Measurements from ENCODE around the gene ALAS2. TPM values are rescaled to one million over a fixed set of nuclear protein-coding genes. Genes with fewer than 3 reads are reported as not detected.
A peak's percentile ranks its signal among the peaks of the same experiment; 100 is the strongest.

The ALAS2 gene
- total RNA-seq, 1 donor from 2014 or later, result not detected

DNA sequence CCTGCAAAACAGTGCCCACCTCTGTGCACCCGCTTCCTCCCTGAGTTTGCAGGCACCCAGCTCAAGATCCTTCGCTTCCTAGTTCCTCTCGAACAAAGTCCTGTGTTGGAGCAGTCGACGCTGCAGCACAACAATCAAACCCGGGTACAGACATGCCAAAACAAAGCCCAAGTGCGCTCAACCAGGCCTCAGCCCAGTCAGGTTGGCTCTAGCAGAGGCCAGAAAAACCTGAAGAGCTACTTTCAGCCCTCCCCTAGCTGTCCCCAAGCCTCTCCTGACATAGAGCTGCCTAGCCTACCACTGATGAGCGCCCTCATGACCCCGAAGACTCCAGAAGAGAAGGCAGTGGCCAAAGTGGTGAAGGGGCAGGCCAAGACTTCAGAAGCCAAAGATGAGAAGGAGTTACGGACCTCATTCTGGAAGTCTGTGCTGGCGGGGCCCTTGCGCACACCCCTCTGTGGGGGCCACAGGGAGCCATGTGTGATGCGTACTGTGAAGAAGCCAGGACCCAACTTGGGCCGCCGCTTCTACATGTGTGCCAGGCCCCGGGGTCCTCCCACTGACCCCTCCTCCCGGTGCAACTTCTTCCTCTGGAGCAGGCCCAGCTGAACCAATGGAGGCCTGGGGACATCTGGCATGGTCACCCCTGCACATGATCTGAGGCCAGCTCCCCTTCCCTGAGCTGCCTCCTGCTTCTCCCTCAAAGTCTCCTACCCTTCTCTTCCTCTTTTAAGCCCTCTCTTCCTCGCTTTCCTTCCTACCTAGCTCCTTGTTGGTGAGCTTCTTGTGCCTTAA is 23.8 kb downstream of the ALAS2 start:
- H3K4me1 Mint-ChIP-seq (ENCODE audit: low read depth, unreplicated experiment), result peaks cover 6% of the 10 kb centered on the region
- FAIRE-seq (peak; percentile 79), DNase-seq (ENCODE audit: low read depth) (no peak)
- Histone ChIP-seq H3K4me1 (ENCODE audit: insufficient read depth, low read length) (peaks cover 17% of the 10 kb centered on the region), H3K79me2 (ENCODE audit: insufficient read depth, low read length) (peaks cover 4% of the 10 kb centered on the region), H3K4me2 (ENCODE audit: low read length) (peak overlapping the region; percentile 48), H3K36me3 (ENCODE audit: insufficient read depth, low read length) (peaks cover 6% of the 10 kb centered on the region), H2AFZ (ENCODE audit: low read depth, low read length) (no peak overlapping the region), H3K27me3 (ENCODE audit: insufficient read depth, low read length) (no peaks in the 10 kb centered on the region), H4K20me1 (ENCODE audit: insufficient read depth, low read length) (peaks cover 3% of the 10 kb centered on the region), H3K9ac (ENCODE audit: low read length) (no peak overlapping the region), H3K4me3 (ENCODE audit: insufficient read depth, low read depth, low read length) (no peak overlapping the region), H3K9me3 (ENCODE audit: insufficient read depth, low read depth, low read length) (no peaks in the 10 kb centered on the region), H3K27ac (ENCODE audit: low read depth, low read length) (peak overlapping the region; percentile 6)
- H3K4me3 Mint-ChIP-seq (ENCODE audit: unreplicated experiment), result no peak overlapping the region
- H3K27ac Mint-ChIP-seq (ENCODE audit: unreplicated experiment), result peak overlapping the region; percentile 97
- no peaks in the 10 kb centered on the region for H3K27me3 Mint-ChIP-seq (ENCODE audit: low read depth, unreplicated experiment)
- no peak for TF ChIP-seq CTCF (IDR thresholded peaks at IDR 0.05; ENCODE audit: insufficient read depth, low read depth, low read length)
- no peak for TF ChIP-seq EZH2 (IDR thresholded peaks at IDR 0.05; ENCODE audit: insufficient read depth, low read length)
- H3K9me3 Mint-ChIP-seq (ENCODE audit: unreplicated experiment), result no peaks in the 10 kb centered on the region
- peaks cover 10% of the 10 kb centered on the region for H3K36me3 Mint-ChIP-seq (ENCODE audit: low read depth, unreplicated experiment)

DNA sequence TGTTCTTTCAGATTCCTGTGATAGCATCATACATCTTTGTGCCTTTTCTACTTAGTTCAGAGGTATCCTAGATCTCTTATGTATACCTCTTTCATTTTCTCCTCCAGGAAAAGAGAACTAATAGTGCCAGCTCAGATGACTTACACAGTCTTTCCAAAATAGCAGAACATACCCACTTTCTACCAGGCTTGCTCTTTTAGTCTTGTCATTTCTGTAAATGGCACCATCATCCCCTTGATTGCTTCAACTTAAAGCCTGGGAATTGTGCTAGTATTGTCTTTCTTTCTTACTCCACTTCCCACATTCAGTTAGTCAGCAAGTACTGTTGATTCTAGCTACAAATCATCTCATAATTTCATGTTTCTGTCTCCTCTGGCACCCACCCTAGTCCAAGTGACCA is 25.5 kb downstream of the ALAS2 start:
- H2AFZ ChIP-seq (ENCODE audit: low read depth, low read length), result no peak overlapping the region
- no peak overlapping the region for H3K27ac ChIP-seq (ENCODE audit: low read depth, low read length)
- no peak overlapping the region for H3K4me3 ChIP-seq (ENCODE audit: insufficient read depth, low read depth, low read length)
- H3K9ac ChIP-seq (ENCODE audit: low read length), result no peak overlapping the region
- Mint-ChIP-seq H3K36me3 (ENCODE audit: low read depth, unreplicated experiment) (peaks cover 10% of the 10 kb centered on the region), H3K27ac (ENCODE audit: unreplicated experiment) (no peak overlapping the region), H3K4me1 (ENCODE audit: low read depth, unreplicated experiment) (peaks cover 9% of the 10 kb centered on the region), H3K9me3 (ENCODE audit: unreplicated experiment) (no peaks in the 10 kb centered on the region), H3K27me3 (ENCODE audit: low read depth, unreplicated experiment) (no peaks in the 10 kb centered on the region), H3K4me3 (ENCODE audit: unreplicated experiment) (no peak overlapping the region)
- peaks cover 6% of the 10 kb centered on the region for H3K36me3 ChIP-seq (ENCODE audit: insufficient read depth, low read length)
- H3K4me2 ChIP-seq (ENCODE audit: low read length), result no peak overlapping the region
- H4K20me1 ChIP-seq (ENCODE audit: insufficient read depth, low read length), result peaks cover 3% of the 10 kb centered on the region
- peaks cover 17% of the 10 kb centered on the region for H3K4me1 ChIP-seq (ENCODE audit: insufficient read depth, low read length)
- no peak for TF ChIP-seq CTCF (IDR thresholded peaks at IDR 0.05; ENCODE audit: insufficient read depth, low read depth, low read length)
- TF ChIP-seq EZH2 (IDR thresholded peaks at IDR 0.05; ENCODE audit: insufficient read depth, low read length), result no peak
- FAIRE-seq, result no peak
- no peak for DNase-seq (ENCODE audit: low read depth)
- no peaks in the 10 kb centered on the region for H3K27me3 ChIP-seq (ENCODE audit: insufficient read depth, low read length)
- no peaks in the 10 kb centered on the region for H3K9me3 ChIP-seq (ENCODE audit: insufficient read depth, low read depth, low read length)
- H3K79me2 ChIP-seq (ENCODE audit: insufficient read depth, low read length), result peaks cover 21% of the 10 kb centered on the region

DNA sequence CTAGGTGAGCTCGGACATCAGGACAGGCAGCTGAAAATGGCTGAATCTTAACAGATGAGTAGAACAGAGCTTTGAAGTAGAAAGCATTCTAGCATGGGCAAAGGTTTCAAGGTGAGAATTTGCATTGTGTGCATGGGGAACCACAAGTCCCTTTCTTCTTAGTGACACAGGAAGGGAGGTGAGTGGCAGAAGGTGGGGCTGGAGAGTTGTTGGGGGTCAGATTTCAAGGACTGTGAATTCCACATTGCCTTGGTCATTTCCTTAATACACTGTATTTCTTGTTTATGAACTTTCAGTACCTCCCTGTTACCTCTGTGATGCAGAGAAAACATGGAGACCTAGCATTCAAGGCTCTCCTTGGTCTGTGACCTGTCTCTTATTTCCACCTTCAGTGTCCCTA is 26.5 kb downstream of the ALAS2 start:
- Histone ChIP-seq H3K27me3 (ENCODE audit: insufficient read depth, low read length) (no peaks in the 10 kb centered on the region), H4K20me1 (ENCODE audit: insufficient read depth, low read length) (peaks cover 3% of the 10 kb centered on the region), H3K9ac (ENCODE audit: low read length) (no peak overlapping the region), H3K27ac (ENCODE audit: low read depth, low read length) (no peak overlapping the region), H3K9me3 (ENCODE audit: insufficient read depth, low read depth, low read length) (no peaks in the 10 kb centered on the region), H3K4me2 (ENCODE audit: low read length) (no peak overlapping the region), H3K36me3 (ENCODE audit: insufficient read depth, low read length) (peaks cover 6% of the 10 kb centered on the region), H3K4me1 (ENCODE audit: insufficient read depth, low read length) (peaks cover 21% of the 10 kb centered on the region), H3K4me3 (ENCODE audit: insufficient read depth, low read depth, low read length) (no peak overlapping the region), H3K79me2 (ENCODE audit: insufficient read depth, low read length) (peaks cover 22% of the 10 kb centered on the region), H2AFZ (ENCODE audit: low read depth, low read length) (no peak overlapping the region)
- no peak overlapping the region for H3K27ac Mint-ChIP-seq (ENCODE audit: unreplicated experiment)
- DNase-seq (ENCODE audit: low read depth) (no peak), FAIRE-seq (peak; percentile 41)
- peaks cover 9% of the 10 kb centered on the region for H3K4me1 Mint-ChIP-seq (ENCODE audit: low read depth, unreplicated experiment)
- TF ChIP-seq EZH2 (IDR thresholded peaks at IDR 0.05; ENCODE audit: insufficient read depth, low read length), result no peak
- no peak for TF ChIP-seq CTCF (IDR thresholded peaks at IDR 0.05; ENCODE audit: insufficient read depth, low read depth, low read length)
- H3K4me3 Mint-ChIP-seq (ENCODE audit: unreplicated experiment), result no peak overlapping the region
- no peaks in the 10 kb centered on the region for H3K27me3 Mint-ChIP-seq (ENCODE audit: low read depth, unreplicated experiment)
- peaks cover 10% of the 10 kb centered on the region for H3K36me3 Mint-ChIP-seq (ENCODE audit: low read depth, unreplicated experiment)
- H3K9me3 Mint-ChIP-seq (ENCODE audit: unreplicated experiment), result no peaks in the 10 kb centered on the region

Measured in astrocyte (in vitro differentiated cells and primary cell).